ENCODE results near the gene PDGFB. TPM values are rescaled to one million over a fixed set of nuclear protein-coding genes. Genes with fewer than 3 reads are reported as not detected.

Gene PDGFB
- total RNA-seq, 1 donor from 2014 or later, result 0.44 TPM

GRCh38 chr22:39230261-39231196 is 14.3 kb downstream of the PDGFB start:
- TF ChIP-seq CTCF (IDR thresholded peaks at IDR 0.05; ENCODE audit: partially characterized antibody, unreplicated experiment), result no peak
- Mint-ChIP-seq H3K4me1 (ENCODE audit: low read depth, unreplicated experiment) (peaks cover 5% of the 10 kb centered on the region), H3K27ac (ENCODE audit: unreplicated experiment) (no peak overlapping the region), H3K36me3 (ENCODE audit: unreplicated experiment) (no peaks in the 10 kb centered on the region), H3K27me3 (ENCODE audit: unreplicated experiment) (peaks cover 1% of the 10 kb centered on the region), H3K9me3 (ENCODE audit: unreplicated experiment) (no peaks in the 10 kb centered on the region), H3K4me3 (ENCODE audit: unreplicated experiment) (no peak overlapping the region)
- no peak for DNase-seq

GRCh38 chr22:39229688-39230260 is 15.0 kb downstream of the PDGFB start:
- H3K27ac Mint-ChIP-seq (ENCODE audit: unreplicated experiment), result no peak overlapping the region
- no peak for TF ChIP-seq CTCF (IDR thresholded peaks at IDR 0.05; ENCODE audit: partially characterized antibody, unreplicated experiment)
- no peak overlapping the region for H3K4me3 Mint-ChIP-seq (ENCODE audit: unreplicated experiment)

GRCh38 chr22:39229075-39229474 is 15.7 kb downstream of the PDGFB start:
- Mint-ChIP-seq H3K4me1 (ENCODE audit: low read depth, unreplicated experiment) (peaks cover 5% of the 10 kb centered on the region), H3K27ac (ENCODE audit: unreplicated experiment) (no peak overlapping the region), H3K27me3 (ENCODE audit: unreplicated experiment) (peaks cover 1% of the 10 kb centered on the region), H3K4me3 (ENCODE audit: unreplicated experiment) (no peak overlapping the region), H3K36me3 (ENCODE audit: unreplicated experiment) (no peaks in the 10 kb centered on the region), H3K9me3 (ENCODE audit: unreplicated experiment) (no peaks in the 10 kb centered on the region)
- no peak for TF ChIP-seq CTCF (IDR thresholded peaks at IDR 0.05; ENCODE audit: partially characterized antibody, unreplicated experiment)
- DNase-seq, result no peak

More at GRCh38 chr22:39229688-39230260, 15.0 kb downstream of the PDGFB start:
- H3K27me3 Mint-ChIP-seq (ENCODE audit: unreplicated experiment), result peaks cover 1% of the 10 kb centered on the region
- H3K36me3 Mint-ChIP-seq (ENCODE audit: unreplicated experiment), result no peaks in the 10 kb centered on the region
- H3K4me1 Mint-ChIP-seq (ENCODE audit: low read depth, unreplicated experiment), result peaks cover 5% of the 10 kb centered on the region
- DNase-seq, result no peak
- H3K9me3 Mint-ChIP-seq (ENCODE audit: unreplicated experiment), result no peaks in the 10 kb centered on the region

- no peak for DNase-seq
- H3K4me1 Mint-ChIP-seq (ENCODE audit: low read depth, unreplicated experiment), result peaks cover 2% of the 10 kb centered on the region
- no peak overlapping the region for H3K27ac Mint-ChIP-seq (ENCODE audit: unreplicated experiment)
- H3K27me3 Mint-ChIP-seq (ENCODE audit: unreplicated experiment), result peaks cover 1% of the 10 kb centered on the region
- H3K4me3 Mint-ChIP-seq (ENCODE audit: unreplicated experiment), result no peak overlapping the region
- H3K9me3 Mint-ChIP-seq (ENCODE audit: unreplicated experiment), result no peaks in the 10 kb centered on the region
- no peak for TF ChIP-seq CTCF (IDR thresholded peaks at IDR 0.05; ENCODE audit: partially characterized antibody, unreplicated experiment)
- no peaks in the 10 kb centered on the region for H3K36me3 Mint-ChIP-seq (ENCODE audit: unreplicated experiment)
Measured at GRCh38 chr22:39227542-39228272, 17.1 kb downstream of the PDGFB start.

All from glutamatergic neuron (in vitro differentiated cells).